Islet of Langerhans (tissue), 1 donor: Measurements from ENCODE around the gene UBE2L3.
"Not testable (repeated sequence)": the region's sequence is repeated elsewhere in the genome, so short reads cannot be mapped to it uniquely, and the experiment has no call there.

Experiments
- FAIRE-seq: peaks from one replicate; lab custom pipeline; 2011; peaks lifted over from hg19 to GRCh38; lab: Jason Lieb, UNC

Gene UBE2L3

GRCh38 chr22:21603973-21604372 is 36.5 kb downstream of the UBE2L3 start:
- FAIRE-seq: no peak

- FAIRE-seq: no peak
These were observed 38.5 kb downstream of the UBE2L3 start for GRCh38 chr22:21605887-21606564.

GRCh38 chr22:21606775-21607174 is 39.3 kb downstream of the UBE2L3 start:
- FAIRE-seq: no peak

- not testable (repeated sequence) for FAIRE-seq
These were observed 42.1 kb downstream of the UBE2L3 start for GRCh38 chr22:21609556-21610157.

DNA sequence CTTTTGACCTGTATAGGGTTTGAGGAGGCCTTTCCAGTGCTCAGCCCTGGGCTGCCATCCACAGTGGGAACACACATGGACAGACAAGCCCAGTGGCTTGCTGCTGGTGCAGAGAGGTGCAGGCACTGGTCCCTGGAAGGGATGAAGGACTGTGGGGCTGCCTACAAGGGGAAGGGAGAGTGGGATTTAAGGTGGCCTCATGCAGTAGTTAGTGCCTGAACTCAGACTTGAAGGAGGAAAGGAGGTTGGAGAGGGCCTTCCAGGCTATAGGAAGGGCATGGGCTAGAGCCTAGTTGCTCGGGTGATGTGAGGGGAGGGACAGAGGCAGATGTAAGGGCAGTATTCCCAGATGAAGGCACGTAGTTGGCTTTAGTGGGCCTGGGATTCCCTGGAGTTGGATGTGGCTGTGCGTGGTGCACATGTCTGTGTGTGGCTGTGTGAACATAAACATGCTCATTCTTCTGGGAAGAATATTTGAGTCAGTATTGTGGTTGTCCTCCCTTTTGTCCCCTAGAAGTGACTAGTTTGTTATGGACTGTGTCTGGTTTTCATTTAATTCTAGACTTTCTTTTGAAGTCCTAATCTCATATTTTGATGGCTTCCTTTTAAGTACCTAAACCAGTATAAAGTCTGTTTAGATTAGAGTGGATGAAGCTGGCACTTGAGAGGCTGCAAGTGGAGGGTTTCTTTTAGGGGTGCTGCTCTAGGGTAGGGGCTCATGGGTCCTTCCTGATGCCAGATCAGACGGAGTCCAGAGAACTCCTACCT is 43.9 kb downstream of the UBE2L3 start:
- FAIRE-seq: no peak

DNA sequence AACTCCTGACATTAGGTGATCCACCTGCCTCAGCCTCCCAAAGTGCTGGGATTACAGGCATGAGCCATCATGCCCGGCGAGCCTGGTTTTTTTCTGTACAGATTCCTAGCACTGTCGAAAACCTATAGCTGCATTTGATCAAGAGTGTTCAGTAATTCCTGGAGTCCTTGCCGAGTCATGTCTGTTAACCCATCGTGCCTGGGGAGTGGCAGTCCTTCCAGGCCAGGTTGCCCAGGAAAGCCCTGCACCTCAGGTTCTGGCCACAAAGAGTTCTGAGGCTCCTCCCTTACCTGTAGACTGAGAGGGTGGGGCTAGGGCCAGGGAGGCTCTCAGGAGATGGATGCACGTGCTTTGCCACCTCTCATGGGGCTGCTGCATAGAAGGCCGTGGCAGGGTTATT is 45.3 kb downstream of the UBE2L3 start:
- no peak for FAIRE-seq

GRCh38 chr22:21613553-21614233 is 46.2 kb downstream of the UBE2L3 start:
- no peak for FAIRE-seq

DNA sequence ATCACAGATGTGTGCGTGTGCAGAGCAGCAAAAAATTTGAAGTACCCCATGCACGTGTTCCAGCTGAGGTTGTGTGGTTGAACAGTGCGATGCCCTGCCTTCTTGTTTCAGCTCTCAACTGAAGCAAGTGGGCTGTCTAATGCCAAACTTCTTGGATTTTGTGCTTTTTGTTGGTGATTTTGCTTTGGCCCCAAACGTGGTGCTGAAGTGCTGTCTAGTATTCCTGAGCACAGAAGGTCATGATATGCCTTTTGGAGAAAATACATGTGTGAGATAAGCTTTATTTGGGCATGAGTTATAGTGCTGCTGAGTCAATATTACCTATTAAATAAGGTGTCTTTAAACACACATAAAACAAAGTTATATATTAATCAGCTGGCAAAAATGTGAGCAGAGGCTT is 48.2 kb downstream of the UBE2L3 start:
- FAIRE-seq: no peak

DNA sequence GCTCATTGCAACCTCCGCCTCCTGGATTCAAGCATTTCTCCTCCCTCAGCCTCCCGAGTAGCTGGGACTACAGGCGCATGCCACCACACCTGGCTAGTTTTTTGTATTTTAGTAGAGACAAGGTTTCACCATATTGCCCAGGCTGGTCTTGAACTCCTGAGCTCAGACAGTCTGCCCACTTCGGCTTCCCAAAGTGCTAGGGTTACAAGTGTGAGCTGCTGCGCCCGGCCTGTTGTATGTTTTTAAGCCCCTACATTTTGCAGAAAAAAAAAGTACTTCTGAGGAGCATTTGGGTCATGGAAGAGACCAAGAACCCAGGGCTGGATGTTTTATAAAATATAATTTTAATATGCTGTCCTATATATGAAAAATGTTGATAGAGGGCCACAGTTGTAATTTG is 49.8 kb downstream of the UBE2L3 start:
- FAIRE-seq: not testable (repeated sequence)

GRCh38 chr22:21621025-21621424 is 53.5 kb downstream of the UBE2L3 start:
- FAIRE-seq: no peak

- FAIRE-seq: no peak
These were observed 54.8 kb downstream of the UBE2L3 start for GRCh38 chr22:21622011-21622918.

DNA sequence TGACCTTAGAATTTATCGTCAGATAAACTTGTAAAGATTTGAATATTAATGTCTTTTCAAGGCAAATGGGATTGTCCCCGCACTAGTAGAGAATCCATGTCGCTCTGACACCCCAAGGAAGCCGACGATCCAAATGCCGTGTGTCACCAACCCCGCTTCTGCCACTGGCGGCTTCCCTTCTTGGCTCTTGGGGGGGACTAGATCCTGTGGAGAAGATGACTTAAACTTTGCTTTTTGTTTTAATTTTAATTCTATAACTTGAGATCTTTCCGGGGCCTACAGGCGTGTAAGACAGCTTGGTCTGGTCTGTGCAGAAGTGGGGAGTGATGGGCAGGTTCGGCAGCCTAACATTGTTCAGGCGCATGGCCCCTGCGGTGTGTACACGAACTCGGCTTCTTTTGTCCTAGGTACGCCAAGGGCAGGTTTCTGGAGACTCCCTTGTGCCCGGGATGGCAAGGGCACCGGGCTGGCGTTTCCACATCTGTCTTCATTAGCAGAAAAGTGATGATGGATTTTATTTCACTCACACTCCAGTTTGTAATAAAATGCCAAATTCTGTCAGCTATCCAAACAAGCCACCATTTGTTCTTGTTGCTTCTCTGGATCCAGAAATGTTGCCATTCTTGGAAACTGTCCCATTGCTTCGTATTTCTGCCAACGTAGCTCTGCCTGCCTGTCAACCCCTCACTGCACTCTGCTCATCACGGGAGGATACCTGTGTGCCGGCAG is 55.6 kb downstream of the UBE2L3 start:
- FAIRE-seq: no peak

GRCh38 chr22:21623648-21623970 is 56.1 kb downstream of the UBE2L3 start:
- FAIRE-seq: no peak

DNA sequence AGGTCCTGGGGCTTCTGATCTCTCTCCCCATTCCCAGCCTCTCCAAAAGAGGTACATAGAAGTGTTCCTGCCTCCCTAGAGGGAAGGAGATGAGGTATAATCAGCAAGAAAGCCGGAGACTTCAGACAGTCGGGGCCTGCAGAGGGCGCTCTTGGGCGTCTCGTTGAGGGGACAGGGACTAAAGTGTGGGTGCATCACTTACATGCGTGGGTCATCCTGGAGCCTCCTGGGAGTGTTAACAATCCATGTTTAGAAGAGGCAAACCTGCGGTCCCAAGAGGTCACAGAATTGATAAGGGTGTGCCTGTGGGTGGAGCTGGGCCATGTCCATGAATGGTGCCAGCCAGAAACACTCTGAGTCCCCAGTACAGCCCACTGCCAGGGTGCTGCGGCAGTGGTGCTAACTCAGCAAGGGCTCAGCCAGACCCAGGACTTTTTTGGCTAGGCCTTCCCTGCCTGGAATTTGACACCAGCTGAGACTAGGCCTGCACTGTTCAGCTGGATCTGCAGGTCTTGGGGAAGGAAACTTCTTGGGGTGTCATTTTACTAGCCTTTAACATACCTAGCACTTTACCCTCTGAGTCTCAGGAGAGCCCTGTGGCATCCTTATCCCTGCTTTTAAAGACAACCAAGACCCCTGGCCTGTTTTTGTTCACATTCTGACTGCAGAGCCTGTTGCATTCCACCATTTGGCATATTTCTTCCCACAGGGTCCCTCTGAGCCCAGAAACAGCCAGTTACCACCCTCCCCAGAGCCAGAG is 56.8 kb downstream of the UBE2L3 start:
- no peak for FAIRE-seq

DNA sequence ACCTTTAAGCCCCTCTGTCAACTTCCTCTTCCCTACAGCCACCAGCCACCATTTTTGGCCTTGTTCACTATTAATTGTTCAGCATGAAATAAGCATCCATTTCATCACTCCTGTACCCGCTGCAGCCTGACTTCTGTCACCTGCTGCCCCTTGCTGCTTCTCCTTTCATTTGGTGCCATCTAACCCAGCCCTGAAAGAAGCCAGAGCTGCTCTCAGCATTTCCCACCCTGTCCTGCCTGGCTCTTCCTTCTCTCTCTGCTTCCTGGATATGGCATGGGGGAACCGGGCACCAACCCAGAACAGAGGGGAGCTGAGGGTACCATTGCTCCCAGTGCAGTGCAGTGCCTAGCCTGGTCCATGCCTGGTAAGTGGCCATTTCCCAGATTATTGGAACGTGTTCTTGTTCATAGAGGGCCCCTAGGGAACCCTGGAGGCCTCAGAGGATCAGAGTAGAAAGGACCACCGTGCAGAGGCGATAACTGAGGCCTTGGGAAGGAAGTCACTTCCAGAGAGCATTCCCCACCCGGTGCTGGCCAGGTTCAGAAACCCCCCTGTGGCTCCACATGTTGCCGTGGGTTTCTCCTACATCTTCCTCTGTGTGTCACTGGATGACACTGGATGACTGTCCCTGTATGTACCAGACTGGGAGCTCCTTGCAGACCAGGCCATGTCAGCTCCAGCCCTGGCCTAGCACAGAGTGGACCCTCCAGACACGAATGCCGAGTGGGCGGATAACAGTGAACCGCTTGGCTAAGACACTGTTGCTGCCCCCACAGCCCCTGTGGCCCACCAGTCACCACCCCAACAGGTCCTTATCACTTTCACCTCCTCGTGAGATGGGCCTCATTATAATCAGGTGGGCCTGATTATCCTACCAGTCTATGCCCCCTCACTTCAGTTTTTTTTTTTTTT is 57.6 kb downstream of the UBE2L3 start:
- no peak for FAIRE-seq

DNA sequence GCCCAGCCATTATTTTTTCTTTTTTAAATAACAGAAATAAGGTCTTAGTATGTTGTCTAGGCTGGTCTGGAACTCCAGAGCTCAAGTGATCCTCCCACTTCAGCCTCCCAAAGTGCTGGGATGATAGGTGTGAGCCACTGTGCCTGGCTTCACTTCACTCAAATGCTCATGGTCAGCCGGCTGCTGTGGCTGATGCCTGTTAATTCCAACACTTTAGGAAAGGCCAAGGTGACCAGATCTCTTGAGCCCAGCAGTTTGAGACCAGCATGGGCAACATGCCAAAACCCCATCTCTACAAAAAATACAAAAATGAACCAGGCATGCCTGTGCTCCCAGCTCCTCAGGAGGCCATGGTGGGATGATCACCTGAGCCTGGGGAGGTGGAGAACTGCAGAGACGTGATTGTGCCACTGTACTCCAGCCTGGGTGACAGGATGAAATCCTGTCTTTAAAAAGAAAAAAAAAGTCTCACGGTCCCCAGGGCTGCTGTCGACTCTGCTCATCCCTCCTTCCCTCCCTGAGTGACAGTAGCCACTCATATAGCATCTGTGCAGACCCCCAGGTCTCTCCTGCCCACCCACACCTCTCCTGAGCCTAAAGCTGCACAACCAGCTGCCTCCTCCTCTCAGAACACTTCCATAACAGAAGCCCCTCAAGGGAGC is 58.7 kb downstream of the UBE2L3 start:
- no peak for FAIRE-seq

DNA sequence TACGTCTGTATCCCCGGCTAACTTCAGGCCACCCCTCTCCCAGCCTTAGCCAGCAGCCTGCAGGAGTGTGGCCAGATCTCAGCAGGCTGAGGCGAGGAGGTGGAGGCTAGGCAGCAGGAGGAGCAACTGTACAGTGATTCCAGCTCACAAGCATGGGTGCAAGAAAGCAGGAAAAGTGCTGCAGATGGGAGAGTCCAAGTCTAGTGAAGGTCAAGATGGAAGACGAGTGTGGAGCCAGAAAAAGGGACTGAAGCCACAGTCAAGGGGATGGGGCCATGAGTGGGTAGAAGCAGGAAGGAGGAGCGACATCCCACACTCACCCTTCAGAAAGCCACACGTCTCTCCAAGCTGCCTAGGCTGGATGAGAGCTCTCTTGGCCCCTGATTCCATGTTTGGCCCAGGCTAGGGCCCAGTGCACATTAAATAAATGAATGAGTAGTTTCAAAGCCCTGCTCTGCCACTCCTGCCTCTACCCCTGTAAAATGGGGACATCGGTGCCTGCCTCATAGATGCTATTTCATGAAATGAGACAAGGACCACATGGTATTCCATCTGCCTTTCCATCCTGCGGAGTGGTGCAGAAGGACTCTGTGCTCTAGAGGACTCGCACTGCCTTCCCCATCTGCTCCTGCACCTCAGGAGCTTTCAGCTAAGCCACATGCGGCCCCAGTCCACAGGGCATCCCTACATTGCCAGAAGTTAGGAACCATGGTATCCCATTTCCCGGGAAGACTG is 59.4 kb downstream of the UBE2L3 start:
- no peak for FAIRE-seq
